ENCODE measurements around the gene ARVCF.

ARVCF gene

DNA sequence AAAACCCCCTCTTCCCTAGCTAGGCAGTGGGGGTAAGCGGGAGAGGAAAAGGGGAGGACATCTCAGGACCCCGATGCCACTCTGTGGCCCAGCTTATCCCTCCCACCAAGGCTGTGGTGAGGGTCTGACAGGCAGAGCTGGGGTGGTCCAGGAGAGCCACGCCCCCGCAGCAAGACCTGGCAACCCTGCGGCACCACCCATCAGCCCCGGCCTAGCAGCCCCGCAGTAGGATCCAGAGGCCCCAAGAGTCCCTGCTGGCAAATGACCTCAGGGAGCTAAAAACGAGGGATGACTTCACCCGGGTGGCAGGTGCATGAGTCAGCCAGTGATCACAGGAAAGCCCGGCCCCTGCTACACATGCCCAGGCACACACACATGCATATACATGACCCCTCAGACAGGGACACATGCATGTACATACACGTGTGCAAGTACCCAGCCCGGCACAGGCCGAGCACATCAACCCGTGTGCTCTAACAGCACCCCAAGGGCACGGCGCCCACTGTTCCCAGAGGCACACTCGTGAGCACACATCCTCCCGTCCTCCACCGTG lies 32.3 kb downstream of the ARVCF start:
- no peak overlapping the region for H2AFZ ChIP-seq (ENCODE audit: low read depth, low read length)
- no peak overlapping the region for H3K4me3 ChIP-seq (ENCODE audit: low read length)
- peaks cover 36% of the 10 kb centered on the region for H3K36me3 ChIP-seq (ENCODE audit: insufficient read depth, low read length)

DNA sequence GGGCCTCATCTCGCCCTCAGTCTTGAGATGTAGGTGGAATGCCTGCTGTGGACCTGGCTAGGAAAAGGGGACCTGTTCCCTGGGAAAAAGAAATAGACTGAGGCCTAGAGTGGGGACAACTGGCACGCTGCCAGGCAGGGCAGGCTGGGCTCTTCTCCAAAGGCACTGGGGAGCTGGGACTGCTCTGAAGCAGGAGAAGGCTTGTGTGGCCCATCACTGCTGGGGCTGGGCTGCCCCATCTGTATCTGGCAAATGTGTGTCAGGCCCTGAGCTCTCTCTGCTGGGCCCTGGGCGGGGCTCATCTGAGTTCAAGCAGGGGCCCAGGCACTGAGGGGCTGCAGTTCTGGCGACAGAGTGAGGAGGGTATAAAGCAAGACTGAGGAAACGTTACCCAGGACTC lies 32.9 kb downstream of the ARVCF start:
- peaks cover 42% of the 10 kb centered on the region for H3K36me3 ChIP-seq (ENCODE audit: insufficient read depth, low read length)
- H3K4me1 ChIP-seq (ENCODE audit: insufficient read depth, low read length) = peaks cover 32% of the 10 kb centered on the region
- H3K27me3 ChIP-seq (ENCODE audit: insufficient read depth, low read length) = no peaks in the 10 kb centered on the region
- H3K9me3 ChIP-seq (ENCODE audit: low read length) = no peaks in the 10 kb centered on the region
- no peak overlapping the region for H2AFZ ChIP-seq (ENCODE audit: low read depth, low read length)
- no peak overlapping the region for H3K4me3 ChIP-seq (ENCODE audit: low read length)

More for the DNA sequence above, 32.3 kb downstream of the ARVCF start:
- Histone ChIP-seq H3K4me1 (ENCODE audit: insufficient read depth, low read length) (peaks cover 32% of the 10 kb centered on the region), H3K27me3 (ENCODE audit: insufficient read depth, low read length) (no peaks in the 10 kb centered on the region), H3K9me3 (ENCODE audit: low read length) (no peaks in the 10 kb centered on the region)

DNA sequence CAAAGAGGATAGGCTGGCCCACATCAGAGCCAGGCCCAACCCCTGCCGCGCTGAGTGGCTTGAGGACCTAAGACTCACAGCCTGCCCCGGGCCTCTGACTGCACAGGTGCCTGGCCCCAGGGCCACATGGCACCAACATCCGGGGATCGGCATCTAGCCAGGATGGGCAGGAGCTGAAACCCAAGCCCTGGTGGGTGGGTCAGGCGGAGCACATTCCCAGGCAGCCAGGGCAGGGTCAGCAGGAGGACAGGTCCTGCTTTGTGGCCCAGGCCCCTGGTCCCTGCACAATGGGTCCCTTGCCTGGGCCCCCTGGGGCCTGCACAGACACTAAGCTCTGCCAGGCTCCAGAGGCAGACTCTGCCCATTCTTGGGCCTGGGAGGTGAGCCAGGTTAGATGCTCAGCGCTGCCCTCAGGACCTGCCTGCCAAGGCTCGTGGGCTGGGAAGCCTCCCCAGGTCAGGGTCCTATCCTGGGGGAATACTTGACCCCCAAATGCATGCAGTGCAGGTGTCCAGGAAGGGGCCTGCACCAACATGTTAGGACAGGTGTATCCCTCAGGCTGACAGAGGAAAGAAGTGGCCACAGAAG lies 33.5 kb downstream of the ARVCF start:
- Histone ChIP-seq H3K4me3 (ENCODE audit: low read length) (no peak overlapping the region), H3K36me3 (ENCODE audit: insufficient read depth, low read length) (peaks cover 48% of the 10 kb centered on the region)

GRCh38 chr22:19981961-19982920 lies 34.4 kb downstream of the ARVCF start:
- Histone ChIP-seq H3K9me3 (ENCODE audit: low read length) (no peaks in the 10 kb centered on the region), H3K4me3 (ENCODE audit: low read length) (no peak overlapping the region), H2AFZ (ENCODE audit: low read depth, low read length) (no peak overlapping the region), H3K36me3 (ENCODE audit: insufficient read depth, low read length) (peaks cover 56% of the 10 kb centered on the region), H3K27me3 (ENCODE audit: insufficient read depth, low read length) (no peaks in the 10 kb centered on the region), H3K4me1 (ENCODE audit: insufficient read depth, low read length) (peaks cover 29% of the 10 kb centered on the region)

More for the DNA sequence above, 33.5 kb downstream of the ARVCF start:
- Histone ChIP-seq H3K4me1 (ENCODE audit: insufficient read depth, low read length) (peaks cover 32% of the 10 kb centered on the region), H2AFZ (ENCODE audit: low read depth, low read length) (no peak overlapping the region), H3K9me3 (ENCODE audit: low read length) (no peaks in the 10 kb centered on the region), H3K27me3 (ENCODE audit: insufficient read depth, low read length) (no peaks in the 10 kb centered on the region)

- H3K4me3 ChIP-seq (ENCODE audit: low read length) = no peak overlapping the region
These were observed 35.3 kb downstream of the ARVCF start for GRCh38 chr22:19981171-19981960.

GRCh38 chr22:19980766-19981165 lies 35.9 kb downstream of the ARVCF start:
- Histone ChIP-seq H3K27me3 (ENCODE audit: insufficient read depth, low read length) (no peaks in the 10 kb centered on the region), H2AFZ (ENCODE audit: low read depth, low read length) (no peak overlapping the region), H3K36me3 (ENCODE audit: insufficient read depth, low read length) (peaks cover 65% of the 10 kb centered on the region), H3K4me1 (ENCODE audit: insufficient read depth, low read length) (peaks cover 22% of the 10 kb centered on the region), H3K9me3 (ENCODE audit: low read length) (no peaks in the 10 kb centered on the region), H3K4me3 (ENCODE audit: low read length) (no peak overlapping the region)

More at GRCh38 chr22:19981171-19981960, 35.3 kb downstream of the ARVCF start:
- Histone ChIP-seq H3K4me1 (ENCODE audit: insufficient read depth, low read length) (peaks cover 27% of the 10 kb centered on the region), H3K36me3 (ENCODE audit: insufficient read depth, low read length) (peaks cover 64% of the 10 kb centered on the region), H2AFZ (ENCODE audit: low read depth, low read length) (no peak overlapping the region), H3K9me3 (ENCODE audit: low read length) (no peaks in the 10 kb centered on the region), H3K27me3 (ENCODE audit: insufficient read depth, low read length) (no peaks in the 10 kb centered on the region)

DNA sequence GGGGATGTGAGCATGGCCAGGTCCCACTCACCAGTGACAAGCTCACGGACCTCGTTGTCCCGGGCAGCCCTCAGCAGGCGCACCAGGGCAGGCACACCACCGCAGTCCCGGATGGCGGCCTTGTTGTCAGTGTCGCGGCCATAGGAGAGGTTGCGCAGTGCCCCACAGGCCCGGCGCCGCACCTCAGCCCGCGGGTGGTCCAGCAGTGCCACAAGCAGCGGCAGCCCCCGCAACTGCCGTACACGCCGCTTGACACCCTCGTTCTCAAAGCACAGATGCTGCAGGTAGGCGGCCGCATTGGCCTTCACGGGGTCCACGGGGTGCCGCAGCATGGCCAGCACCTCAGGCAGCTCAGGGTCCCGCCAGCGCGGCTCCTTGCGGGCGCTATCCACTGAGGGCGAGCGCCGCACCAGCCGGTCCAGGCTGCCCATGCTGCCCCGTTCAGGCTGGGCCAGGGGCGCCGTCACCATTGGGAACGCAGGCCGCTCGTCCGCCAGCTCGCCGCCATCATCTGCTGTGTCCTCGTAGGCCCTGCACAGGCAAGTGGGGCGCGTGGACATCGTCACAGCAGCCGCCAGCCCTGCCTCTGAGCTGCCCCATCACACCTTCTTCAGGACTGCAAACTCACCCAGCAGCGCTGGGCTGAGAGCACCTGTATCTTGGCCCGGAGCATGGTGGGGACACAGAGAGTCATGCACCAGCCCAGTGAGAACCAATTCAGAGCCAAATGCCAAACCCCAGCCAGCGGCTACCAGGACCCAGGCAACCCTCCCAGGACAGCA lies 36.7 kb downstream of the ARVCF start:
- Histone ChIP-seq H3K4me1 (ENCODE audit: insufficient read depth, low read length) (peaks cover 22% of the 10 kb centered on the region), H2AFZ (ENCODE audit: low read depth, low read length) (no peak overlapping the region), H3K9me3 (ENCODE audit: low read length) (no peaks in the 10 kb centered on the region), H3K4me3 (ENCODE audit: low read length) (no peak overlapping the region), H3K27me3 (ENCODE audit: insufficient read depth, low read length) (no peaks in the 10 kb centered on the region), H3K36me3 (ENCODE audit: insufficient read depth, low read length) (peaks cover 67% of the 10 kb centered on the region)

DNA sequence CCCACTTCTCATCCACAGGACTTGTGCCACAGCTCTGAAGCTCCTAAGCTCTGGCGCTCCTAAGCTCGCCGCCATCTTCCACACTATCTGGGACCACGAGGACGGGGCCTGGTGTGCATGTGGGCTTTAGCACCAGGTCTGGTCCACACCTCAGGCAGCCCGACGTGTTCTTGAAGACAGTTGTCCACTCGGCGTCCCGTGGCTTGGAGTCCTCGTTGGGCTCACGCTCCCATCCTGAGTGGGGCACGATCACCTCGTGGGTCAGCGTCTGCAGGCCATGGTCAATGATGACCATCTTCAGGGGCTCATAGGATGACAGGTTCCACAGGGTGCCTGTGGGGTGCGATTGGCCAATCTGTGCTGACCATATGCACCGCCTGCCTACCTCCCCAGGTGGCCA lies 37.9 kb downstream of the ARVCF start:
- peaks cover 72% of the 10 kb centered on the region for H3K36me3 ChIP-seq (ENCODE audit: insufficient read depth, low read length)
- H3K4me3 ChIP-seq (ENCODE audit: low read length) = no peak overlapping the region
- no peak overlapping the region for H2AFZ ChIP-seq (ENCODE audit: low read depth, low read length)
- no peaks in the 10 kb centered on the region for H3K27me3 ChIP-seq (ENCODE audit: insufficient read depth, low read length)
- no peaks in the 10 kb centered on the region for H3K9me3 ChIP-seq (ENCODE audit: low read length)
- H3K4me1 ChIP-seq (ENCODE audit: insufficient read depth, low read length) = peaks cover 18% of the 10 kb centered on the region

DNA sequence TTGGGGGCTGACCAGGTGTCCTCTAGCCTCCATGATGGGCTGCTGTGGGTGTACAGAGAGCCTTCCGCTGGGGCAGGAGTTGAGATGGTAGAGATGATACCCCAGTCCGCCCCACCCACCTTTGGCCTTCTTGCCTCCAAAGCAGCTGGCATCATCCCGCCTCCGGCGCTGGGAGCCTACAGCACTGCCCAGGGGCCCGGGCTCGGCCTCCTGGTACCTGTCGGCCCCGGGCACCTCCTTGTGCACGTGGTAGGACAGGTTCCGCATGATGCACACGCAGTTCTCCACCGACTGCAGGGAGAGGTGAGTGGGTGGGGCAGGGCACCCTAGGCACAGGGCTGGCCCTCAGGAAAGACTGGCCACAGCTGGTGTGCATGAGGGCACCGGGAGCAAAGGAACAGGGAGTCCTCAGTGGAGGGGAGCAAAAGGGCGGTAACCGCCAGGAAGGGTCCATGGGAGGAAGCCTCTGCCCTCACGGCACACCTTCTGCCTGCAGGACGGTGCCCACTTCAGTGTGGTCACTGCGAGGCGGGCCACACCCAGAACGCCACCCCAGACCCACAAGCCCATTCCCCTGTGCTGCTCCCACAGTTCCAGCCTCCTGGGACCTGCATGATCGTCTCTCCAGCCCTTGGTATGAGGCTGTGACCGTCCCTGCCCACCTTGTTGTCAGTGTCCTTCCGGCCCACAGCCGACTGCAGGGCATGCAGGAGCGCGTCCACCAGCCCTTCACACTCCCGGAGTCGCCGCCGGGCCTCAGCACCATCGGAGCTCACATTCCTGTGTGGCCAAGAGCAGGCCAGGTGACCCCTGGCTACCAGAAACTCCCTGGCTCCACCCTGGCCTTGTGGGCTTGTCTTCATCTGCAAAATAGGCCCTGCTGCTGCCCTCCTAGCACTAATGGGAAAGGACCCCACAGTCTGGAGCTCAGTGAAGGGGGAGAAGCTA lies 39.1 kb downstream of the ARVCF start:
- no peaks in the 10 kb centered on the region for H3K9me3 ChIP-seq (ENCODE audit: low read length)
- no peak overlapping the region for H3K4me3 ChIP-seq (ENCODE audit: low read length)
- peaks cover 79% of the 10 kb centered on the region for H3K36me3 ChIP-seq (ENCODE audit: insufficient read depth, low read length)
- H3K27me3 ChIP-seq (ENCODE audit: insufficient read depth, low read length) = no peaks in the 10 kb centered on the region
- peaks cover 17% of the 10 kb centered on the region for H3K4me1 ChIP-seq (ENCODE audit: insufficient read depth, low read length)
- H2AFZ ChIP-seq (ENCODE audit: low read depth, low read length) = no peak overlapping the region

- Histone ChIP-seq H3K9me3 (ENCODE audit: low read length) (no peaks in the 10 kb centered on the region), H3K36me3 (ENCODE audit: insufficient read depth, low read length) (peaks cover 80% of the 10 kb centered on the region)
These were observed 40.0 kb downstream of the ARVCF start for GRCh38 chr22:19976671-19977070.

GRCh38 chr22:19975707-19976035 lies 41.0 kb downstream of the ARVCF start:
- Histone ChIP-seq H3K9me3 (ENCODE audit: low read length) (no peaks in the 10 kb centered on the region), H3K27me3 (ENCODE audit: insufficient read depth, low read length) (no peaks in the 10 kb centered on the region), H3K4me1 (ENCODE audit: insufficient read depth, low read length) (peaks cover 17% of the 10 kb centered on the region), H3K4me3 (ENCODE audit: low read length) (no peak overlapping the region), H2AFZ (ENCODE audit: low read depth, low read length) (no peak overlapping the region), H3K36me3 (ENCODE audit: insufficient read depth, low read length) (peaks cover 81% of the 10 kb centered on the region)

More at GRCh38 chr22:19976671-19977070, 40.0 kb downstream of the ARVCF start:
- H2AFZ ChIP-seq (ENCODE audit: low read depth, low read length) = no peak overlapping the region
- H3K4me3 ChIP-seq (ENCODE audit: low read length) = no peak overlapping the region
- H3K4me1 ChIP-seq (ENCODE audit: insufficient read depth, low read length) = peaks cover 17% of the 10 kb centered on the region
- H3K27me3 ChIP-seq (ENCODE audit: insufficient read depth, low read length) = no peaks in the 10 kb centered on the region
